Transverse colon (tissue), 4 donors: Measurements from ENCODE around the gene NTNG1.

Experiments used
- EP300 ChIP-seq: sonication (generic); formaldehyde crosslinking; IDR thresholded peaks from one replicate; pipeline ENCODE4 v1.6.1; 2017; ENCODE audit warnings: antibody characterized with exemption, low read depth
- POLR2A ChIP-seq: fragments of 450-650 bp; IDR thresholded peaks from one replicate; pipeline ENCODE4 v1.6.1; 2016; ENCODE audit warnings: antibody characterized with exemption, mild to moderate bottlenecking, moderate library complexity
- POLR2AphosphoS5 ChIP-seq, 3 donors: sonication (generic); formaldehyde crosslinking; IDR thresholded peaks; one replicate each; pipeline ENCODE4 v1.6.1; 2016; ENCODE audit warnings: antibody characterized with exemption in 3 of 3
- TF ChIP-seq, protein P1 (sequence below), 5 experiments: fragments of 200-600 bp in 3 of 5; fragments of 450-650 bp in 2 of 5; sonication (generic) in 3 of 5; IDR thresholded peaks; 1 replicate in 2 of 5; 2 replicates in 3 of 5; pipeline ENCODE4 v1.5.1; 2016 to 2017; ENCODE audit warnings: antibody characterized with exemption in 5 of 5, inconsistent platforms in 3 of 5, mild to moderate bottlenecking in 2 of 5, moderate library complexity in 1 of 5

DNA sequence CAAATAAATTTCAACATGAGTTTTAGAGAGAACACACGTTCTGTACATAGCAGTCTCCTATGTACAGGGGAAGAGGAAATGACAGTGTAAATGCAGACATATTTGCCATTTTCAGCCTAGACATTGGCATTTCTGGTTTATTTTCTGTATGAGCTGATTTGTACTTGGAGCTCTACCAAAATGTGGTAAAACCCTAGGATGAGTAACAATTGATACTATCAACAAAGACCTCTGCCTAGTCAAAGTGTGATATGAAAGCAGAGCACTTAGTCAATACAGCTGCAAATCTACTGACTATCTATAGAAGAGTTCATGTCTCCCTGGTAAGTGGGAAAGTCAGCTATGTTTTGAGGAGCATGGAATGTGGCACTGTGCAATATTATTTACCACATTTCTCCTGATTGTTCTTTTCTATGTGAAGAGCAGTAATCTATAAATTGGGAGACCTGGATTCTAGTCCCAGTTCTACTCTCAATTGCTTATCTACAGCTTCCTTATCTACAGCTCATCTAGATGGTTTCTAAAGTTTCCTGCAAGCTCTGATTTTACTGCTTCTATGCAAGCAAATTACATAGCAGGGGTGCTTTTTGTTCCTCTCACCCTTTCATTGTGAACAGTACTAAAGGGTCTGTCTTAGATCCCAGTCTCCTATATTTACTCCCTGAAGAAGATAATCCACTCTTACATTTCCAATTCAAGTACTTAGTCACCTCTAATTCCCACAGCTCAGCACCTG lies 334.2 kb downstream of the NTNG1 start:
- TF ChIP-seq, protein P1, sequence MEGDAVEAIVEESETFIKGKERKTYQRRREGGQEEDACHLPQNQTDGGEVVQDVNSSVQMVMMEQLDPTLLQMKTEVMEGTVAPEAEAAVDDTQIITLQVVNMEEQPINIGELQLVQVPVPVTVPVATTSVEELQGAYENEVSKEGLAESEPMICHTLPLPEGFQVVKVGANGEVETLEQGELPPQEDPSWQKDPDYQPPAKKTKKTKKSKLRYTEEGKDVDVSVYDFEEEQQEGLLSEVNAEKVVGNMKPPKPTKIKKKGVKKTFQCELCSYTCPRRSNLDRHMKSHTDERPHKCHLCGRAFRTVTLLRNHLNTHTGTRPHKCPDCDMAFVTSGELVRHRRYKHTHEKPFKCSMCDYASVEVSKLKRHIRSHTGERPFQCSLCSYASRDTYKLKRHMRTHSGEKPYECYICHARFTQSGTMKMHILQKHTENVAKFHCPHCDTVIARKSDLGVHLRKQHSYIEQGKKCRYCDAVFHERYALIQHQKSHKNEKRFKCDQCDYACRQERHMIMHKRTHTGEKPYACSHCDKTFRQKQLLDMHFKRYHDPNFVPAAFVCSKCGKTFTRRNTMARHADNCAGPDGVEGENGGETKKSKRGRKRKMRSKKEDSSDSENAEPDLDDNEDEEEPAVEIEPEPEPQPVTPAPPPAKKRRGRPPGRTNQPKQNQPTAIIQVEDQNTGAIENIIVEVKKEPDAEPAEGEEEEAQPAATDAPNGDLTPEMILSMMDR (IDR thresholded peaks at IDR 0.05), result no peak
- TF ChIP-seq POLR2AphosphoS5 (IDR thresholded peaks at IDR 0.05), result no peak
- TF ChIP-seq EP300, result no peak
- TF ChIP-seq POLR2A, result no peak
